Osteoblast (primary cell): ENCODE data around the gene SMCO2. TPM values are rescaled to one million over a fixed set of nuclear protein-coding genes. Genes with fewer than 3 reads are reported as not detected.
A peak's percentile ranks its signal among the peaks of the same experiment; 100 is the strongest.

Experiments
- DNase-seq: peaks from one replicate; pipeline ENCODE4 v3.0.0; 2011; ENCODE audit warnings: low spot score, mixed read lengths; ENCODE audit not compliant: insufficient read length; ENCODE audit errors: missing footprints
- H2AFZ ChIP-seq: 2 replicates; pipeline ENCODE4 v1.6.0; 2011; ENCODE audit warnings: mild to moderate bottlenecking, low read length
- H3K27ac ChIP-seq: 2 replicates; pipeline ENCODE4 v1.5.1; 2011; ENCODE audit warnings: mild to moderate bottlenecking, low read depth, low read length, moderate library complexity
- H3K27me3 ChIP-seq: 2 replicates; pipeline ENCODE4 v1.6.0; 2012; ENCODE audit warnings: mild to moderate bottlenecking, control low read depth, inconsistent platforms, low read length, moderate library complexity; ENCODE audit not compliant: insufficient read depth
- H3K36me3 ChIP-seq: 2 replicates; pipeline ENCODE4 v1.5.1; 2011; ENCODE audit warnings: mild to moderate bottlenecking, low read length, control low read depth, moderate library complexity; ENCODE audit not compliant: insufficient read depth
- H3K4me1 ChIP-seq: 2 replicates; pipeline ENCODE4 v1.5.1; 2011; ENCODE audit warnings: mild to moderate bottlenecking, low read length, control low read depth, moderate library complexity; ENCODE audit not compliant: insufficient read depth
- H3K4me2 ChIP-seq: 2 replicates; pipeline ENCODE4 v1.6.0; 2011; ENCODE audit warnings: mild to moderate bottlenecking, low read length; ENCODE audit not compliant: insufficient read depth
- H3K4me3 ChIP-seq: fragments of 200-600 bp; sonication (generic); 3 replicates; pipeline ENCODE4 v1.5.1; 2012; ENCODE audit warnings: mild to moderate bottlenecking, low read length, inconsistent platforms; ENCODE audit not compliant: insufficient read depth
- H3K79me2 ChIP-seq: 2 replicates; pipeline ENCODE4 v1.6.0; 2012; ENCODE audit warnings: mild to moderate bottlenecking, low read length, control low read depth, inconsistent platforms; ENCODE audit not compliant: insufficient read depth
- H3K9me3 ChIP-seq: 2 replicates; pipeline ENCODE4 v1.5.1; 2011; ENCODE audit warnings: low read depth, low read length, control low read depth
- H4K20me1 ChIP-seq: 2 replicates; pipeline ENCODE4 v1.6.0; 2012; ENCODE audit warnings: mild to moderate bottlenecking, low read length, control low read depth; ENCODE audit not compliant: insufficient read depth
- total RNA-seq: library from RNA; depleted of rRNA; stranded (reverse); fragments of >200 nt; gene quantifications from 2 replicates; pipeline ENCODE4 v1.2.3, GENCODE V29; 2012
- TF ChIP-seq, protein P1 (sequence below): IDR thresholded peaks from 2 replicates; pipeline ENCODE4 v1.5.1; 2011; ENCODE audit warnings: mild to moderate bottlenecking, low read depth, low read length, moderate library complexity; ENCODE audit errors: extremely low read depth

SMCO2 gene
- total RNA-seq, 1 donor: 0.72 TPM

DNA sequence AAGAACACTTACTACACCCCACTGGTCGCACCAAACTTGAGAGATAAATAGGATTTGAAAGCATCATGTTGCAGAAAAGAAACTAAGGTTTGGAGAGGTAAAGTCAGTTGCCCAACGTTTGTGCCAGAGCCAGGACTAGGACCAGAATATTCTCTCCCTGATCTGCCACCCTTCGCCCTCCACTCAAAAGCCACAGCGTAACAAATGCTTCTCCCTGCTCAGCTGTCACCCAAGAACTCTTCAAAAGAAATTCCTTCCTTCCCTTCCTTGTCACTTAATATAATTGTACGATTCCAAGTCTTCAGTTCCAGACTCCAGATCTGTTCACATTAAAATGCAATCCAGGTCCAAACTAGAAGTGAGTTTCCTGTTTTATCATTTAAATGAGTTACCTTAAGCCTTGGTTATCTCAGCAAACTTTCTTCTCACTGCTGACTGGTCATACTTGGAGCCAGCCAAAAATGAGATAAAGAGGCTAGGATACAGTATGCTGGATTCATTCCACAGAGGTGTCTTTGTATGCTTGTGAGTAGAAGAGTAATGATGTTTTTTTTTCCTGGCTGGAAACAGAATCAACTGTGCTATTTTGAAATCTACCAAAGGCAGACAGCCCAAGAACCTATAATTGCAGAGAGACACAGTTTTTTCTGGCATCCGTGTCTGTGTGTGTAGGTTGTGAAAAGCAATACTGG lies 64.6 kb downstream of the SMCO2 start:
- no peaks in the 10 kb centered on the region for H3K79me2 ChIP-seq
- TF ChIP-seq, protein P1, sequence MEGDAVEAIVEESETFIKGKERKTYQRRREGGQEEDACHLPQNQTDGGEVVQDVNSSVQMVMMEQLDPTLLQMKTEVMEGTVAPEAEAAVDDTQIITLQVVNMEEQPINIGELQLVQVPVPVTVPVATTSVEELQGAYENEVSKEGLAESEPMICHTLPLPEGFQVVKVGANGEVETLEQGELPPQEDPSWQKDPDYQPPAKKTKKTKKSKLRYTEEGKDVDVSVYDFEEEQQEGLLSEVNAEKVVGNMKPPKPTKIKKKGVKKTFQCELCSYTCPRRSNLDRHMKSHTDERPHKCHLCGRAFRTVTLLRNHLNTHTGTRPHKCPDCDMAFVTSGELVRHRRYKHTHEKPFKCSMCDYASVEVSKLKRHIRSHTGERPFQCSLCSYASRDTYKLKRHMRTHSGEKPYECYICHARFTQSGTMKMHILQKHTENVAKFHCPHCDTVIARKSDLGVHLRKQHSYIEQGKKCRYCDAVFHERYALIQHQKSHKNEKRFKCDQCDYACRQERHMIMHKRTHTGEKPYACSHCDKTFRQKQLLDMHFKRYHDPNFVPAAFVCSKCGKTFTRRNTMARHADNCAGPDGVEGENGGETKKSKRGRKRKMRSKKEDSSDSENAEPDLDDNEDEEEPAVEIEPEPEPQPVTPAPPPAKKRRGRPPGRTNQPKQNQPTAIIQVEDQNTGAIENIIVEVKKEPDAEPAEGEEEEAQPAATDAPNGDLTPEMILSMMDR: no peak
- DNase-seq: no peak
- peak overlapping the region; percentile 30 for H2AFZ ChIP-seq
- H3K4me2 ChIP-seq: peak overlapping the region; percentile 49
- H3K27ac ChIP-seq: peak overlapping the region; percentile 13
- peaks cover 10% of the 10 kb centered on the region for H3K4me1 ChIP-seq
- H3K27me3 ChIP-seq: no peaks in the 10 kb centered on the region
- H3K4me3 ChIP-seq: no peak overlapping the region
- H3K36me3 ChIP-seq: no peaks in the 10 kb centered on the region
- H4K20me1 ChIP-seq: no peaks in the 10 kb centered on the region
- H3K9me3 ChIP-seq: no peaks in the 10 kb centered on the region

DNA sequence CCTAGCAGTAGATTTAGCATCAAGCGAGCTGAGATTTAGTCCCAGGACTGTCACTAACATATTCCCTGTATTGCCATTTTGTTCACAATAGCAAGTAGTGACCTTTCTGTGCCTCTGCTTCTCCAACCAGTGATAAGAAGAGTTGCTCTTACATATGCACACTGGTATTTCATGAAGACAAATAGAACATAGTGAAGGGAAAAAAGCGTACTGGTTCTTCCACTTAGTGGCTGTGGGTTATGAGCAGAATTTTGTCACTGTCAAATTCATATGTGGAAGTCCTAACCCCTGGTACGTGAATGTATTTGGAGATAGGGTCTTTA lies 65.1 kb downstream of the SMCO2 start:
- H4K20me1 ChIP-seq: no peaks in the 10 kb centered on the region
- no peaks in the 10 kb centered on the region for H3K79me2 ChIP-seq
- H2AFZ ChIP-seq: no peak overlapping the region
- H3K27me3 ChIP-seq: no peaks in the 10 kb centered on the region
- H3K4me1 ChIP-seq: peaks cover 10% of the 10 kb centered on the region
- no peak for DNase-seq
- TF ChIP-seq, protein P1: no peak
- H3K4me2 ChIP-seq: peak overlapping the region; percentile 49
- peak overlapping the region; percentile 13 for H3K27ac ChIP-seq
- H3K36me3 ChIP-seq: no peaks in the 10 kb centered on the region
- H3K4me3 ChIP-seq: no peak overlapping the region
- H3K9me3 ChIP-seq: no peaks in the 10 kb centered on the region

DNA sequence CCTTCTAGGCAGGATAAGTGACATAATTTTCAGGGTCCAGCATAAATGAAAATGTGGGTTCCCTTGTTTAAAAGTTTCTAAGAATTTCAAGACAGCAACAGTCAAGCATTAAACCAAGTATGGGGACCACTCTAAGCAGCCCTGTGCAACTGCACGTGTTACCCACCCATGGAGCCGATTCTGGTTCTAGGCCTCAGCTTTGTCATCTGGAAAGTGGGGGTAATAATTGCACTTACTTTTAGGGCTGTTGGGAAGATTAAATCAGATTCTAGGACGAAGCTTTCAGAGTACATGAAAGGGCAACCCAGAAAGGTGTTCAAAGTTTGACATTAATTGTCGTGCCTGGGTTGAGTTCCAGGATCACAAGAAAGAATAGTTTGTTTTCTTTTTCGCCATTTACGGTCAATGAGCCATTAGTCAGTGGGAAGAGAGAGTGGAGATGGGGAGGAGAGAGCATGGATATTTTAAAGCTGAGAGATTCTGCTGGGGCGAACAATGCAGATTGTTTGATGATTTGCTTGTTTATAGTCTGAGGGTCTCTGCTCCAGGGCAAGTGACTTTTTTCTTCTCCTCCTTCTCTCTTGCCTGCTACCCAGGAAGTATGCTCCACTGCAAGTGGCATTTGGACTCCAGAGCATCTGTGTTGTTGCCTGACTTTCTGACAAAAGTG lies 66.8 kb downstream of the SMCO2 start:
- Histone ChIP-seq H3K4me1 (peaks cover 10% of the 10 kb centered on the region), H2AFZ (no peak overlapping the region), H3K27me3 (no peaks in the 10 kb centered on the region), H3K36me3 (no peaks in the 10 kb centered on the region), H3K79me2 (no peaks in the 10 kb centered on the region), H3K27ac (no peak overlapping the region), H4K20me1 (no peaks in the 10 kb centered on the region), H3K4me2 (no peak overlapping the region), H3K4me3 (no peak overlapping the region), H3K9me3 (no peaks in the 10 kb centered on the region)
- DNase-seq: no peak
- TF ChIP-seq, protein P1: no peak

DNA sequence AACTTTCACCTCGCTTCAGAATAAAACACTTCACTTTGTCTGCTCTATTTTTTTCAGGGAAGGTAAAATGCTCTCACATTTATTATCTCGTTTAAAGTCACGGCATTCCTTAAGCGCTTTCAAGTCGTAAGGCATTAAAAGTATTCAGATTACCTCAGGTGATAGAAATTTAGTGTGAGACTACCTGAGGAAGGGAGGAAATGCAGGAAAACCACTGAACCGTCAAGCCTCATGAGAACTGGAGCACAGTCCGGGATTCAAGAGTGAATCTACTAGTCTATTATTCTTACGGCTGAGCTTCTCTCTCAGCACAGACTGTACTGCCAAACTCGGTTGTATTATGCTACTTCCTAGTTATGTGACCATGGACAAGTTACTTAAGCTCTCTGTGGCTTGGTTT lies 69.1 kb downstream of the SMCO2 start:
- no peak for DNase-seq
- Histone ChIP-seq H2AFZ (no peak overlapping the region), H3K36me3 (no peaks in the 10 kb centered on the region), H3K9me3 (no peaks in the 10 kb centered on the region), H3K4me1 (peaks cover 13% of the 10 kb centered on the region), H3K79me2 (no peaks in the 10 kb centered on the region), H4K20me1 (no peaks in the 10 kb centered on the region), H3K27me3 (no peaks in the 10 kb centered on the region), H3K4me3 (no peak overlapping the region), H3K27ac (no peak overlapping the region), H3K4me2 (no peak overlapping the region)
- TF ChIP-seq, protein P1: no peak
